GM18505 (cell line): ENCODE data around the gene ASPG.

Experiments
- ATAC-seq: cut with Tn5 transposase; IDR thresholded peaks from one replicate; pipeline ENCODE4 v1.9.1; 2021; ENCODE audit not compliant: unreplicated experiment
- POLR2A ChIP-seq: IDR thresholded peaks from 4 replicates; pipeline ENCODE4 v1.6.1; 2011; ENCODE audit warnings: borderline replicate concordance; ENCODE audit not compliant: insufficient read depth, insufficient read length; ENCODE audit errors: extremely low read depth

Gene ASPG

DNA sequence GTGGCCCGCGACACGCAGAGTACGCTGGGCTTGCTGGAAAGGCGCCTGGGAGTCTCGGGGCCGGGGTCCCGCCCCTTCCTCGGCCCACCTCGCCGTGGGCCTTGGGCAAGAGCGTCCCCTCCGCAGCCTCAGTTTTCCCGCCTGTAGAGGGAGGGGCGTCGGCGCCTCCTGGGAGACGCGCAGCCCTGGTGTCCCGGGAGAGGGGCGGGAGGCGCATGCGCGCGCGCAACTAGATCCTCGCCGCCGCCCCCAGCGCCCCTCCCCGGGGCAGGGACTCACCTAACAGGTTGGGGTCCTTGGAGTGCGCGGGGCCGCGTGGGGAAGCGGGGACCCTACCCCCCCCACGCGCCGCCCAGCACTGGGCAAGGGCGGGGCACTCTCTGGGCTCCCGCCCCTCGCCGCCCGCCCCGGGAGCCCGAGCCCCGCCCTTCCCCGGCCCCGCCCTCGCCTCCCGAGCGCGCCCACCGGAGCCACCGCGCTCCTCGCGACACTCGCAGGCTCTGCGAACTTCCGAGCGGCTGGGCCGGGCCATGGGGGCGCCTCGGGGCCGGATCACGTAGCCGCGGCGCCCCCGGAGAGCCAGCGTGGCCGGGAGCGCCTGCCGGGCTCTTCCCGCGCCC, 52.7 kb downstream of the ASPG start, which contains the start of gene KIF26A:
Gene KIF26A (plus strand): TSS at position 490 of the 620 bp plus-strand sequence. CDS start 136 bp downstream, outside the sequence.
- ATAC-seq: no peak
- TF ChIP-seq POLR2A: no peak

DNA sequence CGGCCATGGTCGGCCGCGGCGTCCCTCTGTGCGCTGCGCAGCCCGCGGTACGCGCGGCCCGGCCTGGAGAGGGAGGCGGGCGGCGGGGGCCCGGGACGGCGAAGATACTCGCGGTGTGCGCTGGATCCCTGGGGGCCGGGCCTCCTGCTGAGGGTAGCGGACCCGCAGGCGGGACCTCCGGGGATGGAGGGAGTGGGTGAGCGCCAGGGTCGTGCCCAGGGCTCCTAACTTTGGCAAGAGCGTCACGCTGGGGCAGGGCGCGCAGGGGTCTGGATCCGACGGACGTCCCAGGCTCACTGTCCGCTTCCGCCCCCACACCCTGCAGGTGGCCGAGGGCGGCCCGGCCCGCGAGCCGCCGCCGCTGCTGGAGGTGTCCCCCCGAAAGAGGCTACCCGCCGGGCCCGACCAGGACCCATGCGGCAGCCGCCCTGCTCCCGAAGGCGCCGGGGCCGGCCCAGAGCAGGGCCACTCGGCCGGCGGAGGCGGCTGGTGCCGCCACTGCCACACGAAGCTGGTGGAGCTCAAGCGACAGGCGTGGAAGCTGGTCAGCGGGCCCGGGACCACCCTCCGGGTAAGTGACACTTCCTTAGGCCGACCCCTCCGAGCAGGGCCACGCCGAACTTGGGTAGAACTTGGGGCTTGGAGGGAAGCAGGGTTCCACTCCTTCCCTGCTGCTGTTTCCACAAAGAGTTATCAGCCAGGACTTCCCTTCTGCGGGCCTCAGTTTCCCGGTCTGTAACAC, 53.4 kb downstream of the ASPG start:
- no peak for TF ChIP-seq POLR2A
- ATAC-seq: no peak

DNA sequence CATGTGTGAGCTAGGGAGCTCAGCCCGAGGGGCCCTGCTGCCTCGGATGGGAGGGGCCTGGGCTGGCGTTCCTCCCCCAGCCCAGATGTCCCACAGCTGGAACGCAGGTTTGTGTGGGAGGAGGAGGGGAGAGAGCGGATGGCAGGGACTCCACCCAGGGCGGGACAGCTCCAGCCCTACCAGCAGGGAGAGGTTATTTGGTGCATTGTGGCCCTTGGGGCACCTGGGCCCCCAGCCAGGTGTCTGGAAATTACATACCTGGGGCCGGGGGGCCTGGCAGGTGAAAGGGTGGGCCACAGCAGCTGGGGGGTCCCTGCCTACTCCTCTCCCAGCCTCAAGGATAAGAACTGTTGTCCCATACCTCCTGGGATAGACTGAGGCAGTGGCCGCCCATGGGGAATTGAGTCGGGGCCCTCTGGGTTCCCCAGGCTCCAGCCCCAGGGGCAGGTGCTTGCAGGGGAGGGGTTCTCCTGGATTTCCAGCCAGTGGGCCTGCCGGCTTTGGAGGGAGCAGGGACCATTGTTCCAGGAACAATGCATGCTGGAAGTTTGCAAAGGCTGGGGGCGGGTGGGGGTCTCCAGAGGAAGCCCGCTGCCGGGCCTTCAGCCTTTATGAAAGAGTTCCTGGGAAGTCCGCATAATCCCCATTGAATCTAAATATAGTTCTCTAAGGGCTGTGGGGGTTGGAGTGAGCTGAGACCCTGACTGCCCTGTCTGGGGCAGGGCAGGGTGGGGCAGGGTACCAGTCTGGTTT, 54.1 kb downstream of the ASPG start:
- no peak for ATAC-seq

DNA sequence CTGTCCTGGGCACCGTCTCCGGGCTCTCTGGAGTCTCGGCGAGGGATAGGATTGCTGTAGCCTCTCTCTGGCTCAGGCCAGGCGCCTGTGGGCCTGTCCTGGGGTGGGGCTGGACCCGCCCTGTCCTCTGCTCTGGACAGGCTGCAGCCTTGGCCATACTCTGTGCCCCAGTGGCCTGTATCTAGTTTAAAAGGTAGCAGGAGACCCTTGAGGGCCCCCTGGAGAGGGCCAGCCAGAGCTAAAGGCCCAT, 54.6 kb downstream of the ASPG start:
- no peak for TF ChIP-seq POLR2A
- ATAC-seq: no peak

More for the DNA sequence above, 54.1 kb downstream of the ASPG start:
- TF ChIP-seq POLR2A: no peak

DNA sequence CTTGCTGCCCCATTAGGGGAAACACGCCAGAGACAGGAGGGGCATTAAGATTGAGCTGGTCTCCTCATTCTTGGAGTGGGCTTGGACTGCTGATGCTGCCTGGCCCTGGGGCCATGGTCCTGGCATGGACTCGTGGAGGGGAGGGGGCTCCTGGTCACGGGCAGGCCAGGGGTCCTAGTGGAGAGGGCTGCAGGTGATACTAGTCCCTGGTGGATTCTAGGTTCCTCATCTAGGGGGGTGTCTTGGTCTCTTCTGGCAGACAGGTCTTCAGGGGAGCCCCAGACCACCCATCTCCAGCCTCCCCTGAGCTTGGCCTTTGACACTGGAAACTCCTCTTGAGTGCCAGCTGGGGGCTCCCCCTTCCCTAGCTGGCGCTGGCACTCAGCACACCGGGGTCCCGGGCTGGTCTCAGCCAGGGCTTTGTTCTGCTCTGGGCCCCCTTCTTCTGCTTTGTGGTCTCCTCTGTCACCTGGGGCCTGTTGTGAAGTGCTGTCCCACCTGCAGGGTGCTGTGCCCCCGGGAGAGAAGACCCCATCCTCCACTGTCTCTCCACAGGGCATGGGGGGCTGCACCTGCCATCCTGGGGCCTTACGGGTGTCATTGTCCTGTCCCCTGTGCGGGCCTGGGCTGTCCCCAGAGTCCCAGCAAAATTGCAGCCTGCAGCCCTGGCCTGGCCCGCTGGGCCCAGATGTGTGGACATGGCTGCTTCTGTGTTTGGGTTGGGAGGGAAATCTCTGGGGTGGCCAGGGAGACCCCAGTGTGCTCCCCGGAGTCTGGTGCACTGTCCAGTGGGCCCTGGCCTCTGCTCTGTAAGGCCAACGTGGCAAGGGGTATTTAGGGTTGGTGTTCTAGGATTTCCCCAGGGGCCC, 55.2 kb downstream of the ASPG start:
- no peak for ATAC-seq
- TF ChIP-seq POLR2A: no peak

DNA sequence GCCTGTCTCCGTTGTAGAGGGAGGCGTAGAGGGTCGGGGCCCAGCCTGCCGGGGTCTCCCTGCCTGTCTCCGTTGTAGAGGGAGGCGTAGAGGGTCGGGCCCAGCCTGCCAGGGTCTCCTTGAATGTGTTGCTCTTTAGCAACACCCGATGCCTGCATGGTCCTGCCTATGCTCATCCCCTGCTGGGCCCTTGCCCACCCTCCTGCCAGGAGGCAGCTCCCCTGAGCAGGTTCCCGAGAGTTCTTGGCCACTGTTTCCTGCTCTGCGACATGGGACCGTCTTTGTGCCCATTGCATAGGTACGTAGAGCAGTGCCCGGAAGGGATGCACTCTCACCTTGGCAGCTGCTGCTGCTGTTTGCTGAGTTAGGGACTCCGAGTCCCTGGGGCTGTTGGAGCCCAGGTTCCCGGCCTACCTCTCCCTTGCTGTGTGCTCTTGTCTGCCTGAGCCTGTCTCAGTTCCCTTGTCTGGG, 56.2 kb downstream of the ASPG start:
- TF ChIP-seq POLR2A: no peak
- no peak for ATAC-seq

DNA sequence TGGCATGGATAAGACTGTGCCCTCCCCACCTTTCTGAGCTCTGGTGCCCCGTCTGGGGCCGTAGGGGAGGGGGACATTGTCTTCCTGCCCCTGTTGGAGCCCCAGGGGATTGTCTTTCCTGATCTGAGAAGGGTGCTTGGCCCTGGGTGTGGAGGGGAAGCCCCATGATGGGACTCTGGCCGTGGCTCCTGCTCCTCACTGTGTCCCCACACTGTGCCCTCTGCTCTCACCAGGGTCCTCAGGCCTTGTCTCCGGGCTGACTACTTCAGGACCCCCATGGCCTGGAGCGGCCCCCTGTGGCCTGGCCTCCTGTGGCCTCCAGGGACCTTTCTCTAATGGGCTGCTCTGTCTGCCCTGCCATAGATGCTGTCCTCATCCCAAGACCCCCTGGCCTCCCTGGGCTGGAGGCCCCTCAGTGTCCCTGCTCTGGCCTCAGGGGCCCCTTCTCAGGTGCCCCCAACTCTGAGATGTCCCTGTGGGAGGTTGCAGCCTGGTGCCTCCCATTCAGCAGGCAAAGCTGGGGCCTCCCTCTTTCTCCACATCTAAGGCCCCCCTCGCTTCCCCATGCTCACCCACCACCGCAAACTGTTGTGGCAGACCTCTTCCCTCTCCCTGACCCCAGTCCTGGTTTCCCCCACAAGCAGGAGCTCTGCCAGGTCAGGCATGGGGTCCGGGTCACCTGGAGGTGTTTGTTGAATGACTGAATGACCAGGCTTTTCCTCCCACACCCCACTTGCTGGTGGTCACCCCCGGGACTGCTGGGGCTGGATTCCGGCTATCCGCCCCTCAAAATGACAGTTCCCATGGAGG, 56.8 kb downstream of the ASPG start:
- ATAC-seq: no peak
- no peak for TF ChIP-seq POLR2A

DNA sequence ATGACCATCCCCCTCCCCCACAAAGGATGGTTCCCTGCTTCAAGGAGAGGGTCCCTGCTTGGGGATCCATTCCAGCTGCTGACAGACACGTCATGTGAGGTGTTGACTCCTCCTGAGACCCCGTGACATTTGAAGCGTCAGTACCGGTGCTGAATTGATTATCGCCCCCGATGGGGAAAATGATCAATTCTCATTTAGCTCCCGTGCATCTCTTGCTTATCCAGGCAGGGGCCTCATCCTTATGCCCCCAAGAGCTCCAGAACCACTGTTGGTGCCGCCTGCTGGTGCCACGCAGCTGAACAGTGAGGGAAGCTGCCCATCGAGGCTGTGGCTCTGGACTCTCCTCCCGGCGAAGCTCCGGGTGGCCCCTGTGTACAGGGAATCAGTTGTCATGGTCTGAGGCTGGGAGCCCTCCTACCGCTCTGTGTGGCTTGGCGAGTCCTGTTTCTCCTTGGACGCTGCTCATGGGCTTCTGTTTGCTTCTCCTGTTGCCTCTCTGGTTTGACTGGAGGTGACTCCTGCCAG, 57.5 kb downstream of the ASPG start:
- ATAC-seq: no peak
- TF ChIP-seq POLR2A: no peak

DNA sequence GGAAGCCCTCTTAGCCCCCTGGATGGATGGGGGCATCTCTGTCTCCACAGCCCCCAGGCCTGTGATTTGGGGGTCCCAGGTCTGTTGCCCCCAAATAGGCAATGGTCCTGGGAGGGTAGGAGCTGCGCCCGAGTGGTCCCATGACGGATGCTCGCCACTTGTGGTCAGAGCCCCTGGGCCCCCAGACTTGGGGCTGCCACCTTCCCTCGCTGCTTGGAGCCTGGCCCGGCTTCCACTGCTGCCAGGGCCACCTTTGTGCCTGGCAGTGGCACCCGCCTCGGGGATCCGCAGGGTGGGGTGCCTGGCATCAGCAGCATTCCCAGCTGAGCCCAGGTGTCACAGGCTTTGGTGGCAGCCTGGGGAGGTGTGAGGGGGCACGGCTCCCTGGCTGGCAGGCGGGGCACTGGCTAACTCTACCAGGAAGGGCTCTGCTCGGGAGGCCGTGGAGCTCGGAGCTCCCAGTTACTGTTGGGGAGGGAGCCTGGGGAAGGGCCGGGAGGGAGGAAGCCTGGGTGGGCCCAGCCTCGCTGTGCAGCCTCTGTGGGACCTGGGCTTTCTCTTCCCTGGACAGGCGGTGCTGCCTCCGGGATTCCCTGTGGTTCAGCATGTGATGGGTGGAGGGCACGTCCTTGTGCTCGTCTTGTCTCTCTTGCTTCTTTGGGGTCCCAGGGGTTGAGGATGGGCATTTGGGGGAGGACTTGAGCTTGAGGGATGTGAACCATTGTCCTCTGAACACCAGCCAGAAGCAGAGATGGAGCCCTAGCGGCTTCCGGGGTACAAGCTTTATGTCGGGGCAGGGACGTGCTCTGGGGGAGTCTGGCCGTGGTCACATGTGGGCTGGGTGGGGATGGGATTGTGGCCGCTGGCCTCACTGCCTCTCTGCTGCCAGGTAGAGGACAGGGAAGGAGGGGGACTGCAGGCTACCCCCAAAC, 58.3 kb downstream of the ASPG start:
- no peak for ATAC-seq
- TF ChIP-seq POLR2A: no peak

DNA sequence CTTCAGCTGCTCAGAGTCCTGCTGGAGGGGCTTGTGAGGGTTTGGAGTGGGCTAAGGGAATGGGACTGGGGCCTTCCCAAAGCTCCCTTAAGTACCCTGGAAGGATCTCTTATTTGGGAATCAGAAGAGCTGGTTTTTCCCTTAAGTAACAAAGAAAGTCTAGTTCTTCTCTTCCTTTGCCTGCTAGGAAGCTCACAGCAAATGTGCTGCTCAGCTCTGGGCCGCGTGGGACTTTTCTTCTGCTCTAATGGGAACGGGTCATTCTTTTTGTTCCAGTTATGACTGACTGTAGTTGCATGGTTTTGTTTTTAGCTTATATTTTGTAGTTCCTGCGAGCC, 58.9 kb downstream of the ASPG start:
- ATAC-seq: no peak

More for the DNA sequence above, 58.9 kb downstream of the ASPG start:
- no peak for TF ChIP-seq POLR2A
